Measurements from ENCODE around the gene LY86. TPM values are rescaled to one million over a fixed set of nuclear protein-coding genes. Genes with fewer than 3 reads are reported as not detected.

The LY86 gene
- total and polyA plus RNA-seq, 2 donors (not counting 3 experiments of a cell fraction or from before 2014, with no cell fraction given), result not detected

DNA sequence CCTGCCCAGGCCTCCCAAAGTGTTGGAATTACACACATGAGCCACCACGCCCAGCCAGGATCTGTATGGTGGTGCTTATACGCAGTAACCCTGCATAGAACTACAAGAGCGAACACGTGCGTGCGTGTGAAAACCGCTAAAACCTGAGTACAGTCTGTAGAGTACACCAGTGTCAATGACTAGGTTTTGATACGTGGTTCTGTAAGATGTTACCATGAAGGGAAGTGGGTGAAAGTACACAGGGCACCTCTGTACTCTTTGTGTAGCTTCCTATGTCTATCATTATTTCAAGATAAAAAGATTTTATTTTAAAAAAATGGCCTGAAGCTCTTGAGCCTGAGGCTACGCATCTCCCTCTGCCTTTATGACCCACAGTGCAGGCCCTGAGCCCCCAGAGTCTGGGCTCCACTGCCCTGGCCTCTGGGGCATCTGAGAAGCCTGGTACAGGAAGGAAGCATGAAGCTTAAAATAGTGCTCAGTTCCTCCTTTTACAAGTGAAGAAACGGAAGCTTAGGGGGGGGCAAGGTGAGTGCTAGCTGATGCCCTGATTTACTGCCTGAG lies 21.6 kb downstream of the LY86 start:
- H3K4me1 ChIP-seq (ENCODE audit: control insufficient read depth, extremely low read depth, insufficient read depth, low read length), result no peaks in the 10 kb centered on the region
- H3K4me3 ChIP-seq (replicated peaks in 1 of 3; ENCODE audit: insufficient read depth in 1 of 3, low read depth in 1 of 3, low read length in 3 of 3), result no peak overlapping the region
- H3K27ac ChIP-seq (ENCODE audit: insufficient read depth, low read depth, low read length), result no peak overlapping the region
- H4K20me1 ChIP-seq (replicated peaks; ENCODE audit: control insufficient read depth, extremely low read depth, insufficient read depth, low read length), result no peaks in the 10 kb centered on the region
- FAIRE-seq (no peak), DNase-seq (ENCODE audit: low read depth, low spot score) (no peak)
- no peak for TF ChIP-seq MAX (IDR thresholded peaks at IDR 0.05; ENCODE audit: insufficient read depth, insufficient read length)
- TF ChIP-seq FOS (IDR thresholded peaks at IDR 0.05; ENCODE audit: borderline replicate concordance, insufficient read depth, low read length), result no peak
- TF ChIP-seq JUN (IDR thresholded peaks at IDR 0.05; ENCODE audit: borderline replicate concordance, insufficient read depth, insufficient read length, low read depth), result no peak
- TF ChIP-seq MYC (IDR thresholded peaks at IDR 0.05; ENCODE audit: low read depth, low read length), result no peak
- no peak for TF ChIP-seq EZH2 (IDR thresholded peaks at IDR 0.05; ENCODE audit: borderline replicate concordance, low read depth, low read length, severe bottlenecking)
- TF ChIP-seq CTCF (IDR thresholded peaks at IDR 0.05; ENCODE audit: extremely low read depth in 1 of 2, insufficient read depth in 1 of 2, low read depth in 1 of 2, low read length in 2 of 2), result no peak
- TF ChIP-seq POLR2A (IDR thresholded peaks at IDR 0.05; ENCODE audit: low read depth, low read length), result no peak
- TF ChIP-seq POLR2AphosphoS5 (IDR thresholded peaks at IDR 0.05; ENCODE audit: insufficient read depth, low read depth, low read length), result no peak
- no peak for TF ChIP-seq GATA2 (IDR thresholded peaks at IDR 0.05; ENCODE audit: insufficient read depth, insufficient read length, low read depth, low read length)
- intact Hi-C loops (cut with micrococcal nuclease), result no loop called here
- H3K9me1 ChIP-seq (replicated peaks; ENCODE audit: control insufficient read depth, extremely low read depth, insufficient read depth, low read length), result no peaks in the 10 kb centered on the region
- POLR2A ChIA-PET, result no interaction called here
- no peaks in the 10 kb centered on the region for H3K27me3 ChIP-seq (ENCODE audit: control insufficient read depth in 2 of 2, insufficient read depth in 2 of 2, low read length in 2 of 2)
- no peak overlapping the region for H2AFZ ChIP-seq (ENCODE audit: low read depth, low read length)
- H3K79me2 ChIP-seq (ENCODE audit: control insufficient read depth, insufficient read depth, low read length), result no peaks in the 10 kb centered on the region
- CTCF ChIA-PET, result no interaction called here
- no TSS peak for BruUV-seq (replicated peaks)
- dilution Hi-C loops (cut with MboI; ENCODE audit: extremely low pct_ligation_motif_present, low sequenced_read_pairs), result no loop called here
- no peaks in the 10 kb centered on the region for H3K9me3 ChIP-seq (replicated peaks; ENCODE audit: control insufficient read depth, insufficient read depth, low read length)
- H3K9ac ChIP-seq (replicated peaks; ENCODE audit: extremely low read depth, insufficient read depth, low read length), result no peak overlapping the region
- H3K36me3 ChIP-seq (ENCODE audit: control insufficient read depth in 2 of 2, extremely low read depth in 1 of 2, insufficient read depth in 2 of 2, low read length in 2 of 2), result no peaks in the 10 kb centered on the region
- no peak overlapping the region for H3K4me2 ChIP-seq (ENCODE audit: insufficient read depth, low read length)
